ENCODE measurements around the gene GALNT16. TPM values are rescaled to one million over a fixed set of nuclear protein-coding genes. Genes with fewer than 3 reads are reported as not detected.
"Not testable (repeated sequence)": the region's sequence is repeated elsewhere in the genome, so short reads cannot be mapped to it uniquely, and the experiment has no call there.

The GALNT16 gene
- under 1 TPM; 0.08 to 0.19 TPM for total RNA-seq

- ChIA-PET POLR2A (no interaction called here), CTCF (interaction anchor here (1.1 kb wide), 1 partner anchor 18 kb away, joined by 4 read pairs; no protein-coding TSS in a partner anchor)
Measured at GRCh38 chr14:69259527-69260189, at the start of gene GALNT16. Gene GALNT16 (plus strand): TSS chr14:69260158. CDS start chr14:69260291, 133 bp downstream.

- ChIA-PET POLR2A (no interaction called here), CTCF (no interaction called here)
Measured at GRCh38 chr14:69214393-69214792, 45.6 kb upstream of the GALNT16 start.

- CTCF ChIA-PET = not testable (repeated sequence)
Measured at GRCh38 chr14:69217663-69218062, 42.3 kb upstream of the GALNT16 start.

GRCh38 chr14:69224946-69225345, 35.0 kb upstream of the GALNT16 start:
- ChIA-PET CTCF (no interaction called here), POLR2A (no interaction called here)

More at GRCh38 chr14:69217663-69218062, 42.3 kb upstream of the GALNT16 start:
- POLR2A ChIA-PET = not testable (repeated sequence)

- CTCF ChIA-PET = no interaction called here
- POLR2A ChIA-PET = no interaction called here
Measured at GRCh38 chr14:69226178-69226577, 33.8 kb upstream of the GALNT16 start.

DNA sequence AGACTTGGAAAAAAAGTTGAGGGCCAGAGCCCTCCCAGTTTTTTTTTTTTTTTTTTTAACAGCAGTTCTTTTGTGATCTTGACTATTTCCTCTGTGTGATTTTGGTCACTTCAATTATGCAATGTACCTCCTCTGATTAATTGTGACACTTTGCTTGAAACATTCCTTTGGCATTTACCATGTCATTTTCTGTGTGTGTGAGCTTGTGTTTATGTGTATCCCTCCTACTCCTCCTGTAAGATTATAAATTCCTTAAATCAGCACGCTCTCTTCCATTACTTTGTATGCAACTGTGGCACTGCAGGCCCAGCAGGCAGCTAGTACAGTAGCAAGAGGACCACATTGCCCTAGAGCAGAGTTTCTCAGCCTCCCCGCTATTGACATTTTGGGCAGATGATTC, 33.2 kb upstream of the GALNT16 start:
- ChIA-PET POLR2A (no interaction called here), CTCF (no interaction called here)

DNA sequence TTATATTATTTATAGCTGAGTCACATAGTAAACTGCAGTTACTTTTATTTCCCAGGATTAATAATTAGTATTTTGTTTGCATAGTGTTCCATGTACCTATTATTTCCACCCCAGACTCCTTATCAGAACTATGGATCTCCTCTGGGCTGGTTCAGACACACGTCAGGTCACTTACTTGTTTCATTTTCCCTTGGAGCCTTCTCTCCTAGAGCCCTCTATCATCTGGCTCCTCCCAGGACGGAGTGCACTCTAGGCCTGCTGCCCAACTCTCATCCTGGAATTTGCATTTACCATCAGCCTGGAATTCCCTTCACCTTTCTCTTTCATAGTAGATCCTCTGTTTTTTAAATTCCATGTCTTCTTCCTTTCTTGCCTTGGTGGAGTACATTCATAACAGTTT, 28.5 kb upstream of the GALNT16 start:
- CTCF ChIA-PET = no interaction called here
- POLR2A ChIA-PET = no interaction called here

GRCh38 chr14:69232388-69232787, 27.6 kb upstream of the GALNT16 start:
- CTCF ChIA-PET = no interaction called here

DNA sequence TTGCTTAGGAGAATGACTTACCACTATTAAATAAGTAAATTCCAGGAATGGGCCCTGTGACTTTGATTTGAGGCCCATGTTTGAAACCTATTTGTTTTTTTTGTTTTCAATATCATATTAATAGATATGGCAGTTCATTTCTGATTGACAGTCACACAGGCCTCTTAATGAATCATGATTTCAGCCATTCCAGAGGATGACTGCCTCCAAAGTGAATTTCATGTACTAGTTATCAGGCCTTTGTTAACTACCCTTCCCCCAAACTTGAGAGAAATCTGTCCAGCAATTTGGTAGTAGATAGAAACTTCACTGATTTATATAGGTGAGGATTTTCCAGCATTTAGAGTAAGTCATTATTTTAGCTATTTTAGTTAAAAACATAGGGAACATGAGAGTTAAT, 25.9 kb upstream of the GALNT16 start:
- ChIA-PET CTCF (no interaction called here), POLR2A (no interaction called here)

More at GRCh38 chr14:69232388-69232787, 27.6 kb upstream of the GALNT16 start:
- POLR2A ChIA-PET = no interaction called here

DNA sequence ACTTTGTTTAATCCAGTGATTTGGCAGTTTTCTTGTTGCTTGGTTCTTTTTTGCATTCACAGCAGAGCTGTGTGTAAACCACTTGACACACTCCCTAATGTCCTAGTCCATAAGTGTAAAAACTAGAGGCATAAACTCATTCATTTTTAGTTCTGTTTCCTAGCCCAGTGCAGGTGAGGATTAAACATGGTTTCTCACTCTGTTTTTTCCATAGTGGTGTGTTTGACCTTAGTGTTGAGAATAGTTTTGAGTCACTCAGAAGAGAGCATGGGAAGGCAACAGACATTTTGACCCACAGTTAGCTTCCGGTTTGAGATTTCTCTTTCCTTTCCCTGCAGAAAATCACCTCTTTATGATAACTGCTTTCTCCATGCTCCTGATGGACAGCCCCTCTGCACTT, 24.2 kb upstream of the GALNT16 start:
- ChIA-PET CTCF (interaction anchor here (0.6 kb wide), 1 partner anchor 374 kb away, joined by 4 read pairs; no protein-coding TSS in a partner anchor), POLR2A (no interaction called here)

DNA sequence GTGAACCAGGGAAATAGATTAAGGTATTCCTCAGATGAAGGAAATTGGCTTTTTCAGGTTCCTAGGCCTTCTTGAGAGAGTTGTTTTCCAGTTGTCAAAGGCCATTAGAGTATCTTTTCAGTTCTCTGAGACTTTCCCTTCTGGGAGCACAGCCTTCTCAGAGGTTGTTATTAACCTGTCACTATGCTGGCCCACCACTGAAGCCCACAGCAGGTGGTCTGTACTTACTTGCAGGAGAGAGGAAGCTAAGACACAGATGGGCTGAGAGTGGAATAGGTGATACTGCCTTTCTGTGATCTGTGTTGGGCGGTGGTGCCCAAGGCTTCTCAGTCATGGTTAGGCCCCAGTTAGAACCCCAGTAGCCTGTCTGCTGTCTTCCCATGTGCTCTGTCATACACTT, 22.8 kb upstream of the GALNT16 start:
- CTCF ChIA-PET = interaction anchor here (1.2 kb wide), 1 partner anchor 24 kb away, joined by 3 read pairs; no protein-coding TSS in a partner anchor
- POLR2A ChIA-PET = no interaction called here

DNA sequence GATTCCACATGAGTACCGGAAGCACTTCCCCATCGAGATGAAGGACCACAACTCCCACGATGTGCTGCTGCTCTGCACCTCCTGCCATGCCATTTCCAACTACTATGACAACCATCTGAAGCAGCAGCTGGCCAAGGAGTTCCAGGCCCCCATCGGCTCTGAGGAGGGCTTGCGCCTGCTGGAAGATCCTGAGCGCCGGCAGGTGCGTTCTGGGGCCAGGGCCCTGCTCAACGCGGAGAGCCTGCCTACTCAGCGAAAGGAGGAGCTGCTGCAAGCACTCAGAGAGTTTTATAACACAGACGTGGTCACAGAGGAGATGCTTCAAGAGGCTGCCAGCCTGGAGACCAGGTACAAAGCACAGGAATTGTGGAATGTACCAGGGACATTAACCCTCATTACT, 22.4 kb upstream of the GALNT16 start:
- POLR2A ChIA-PET = no interaction called here
- CTCF ChIA-PET = interaction anchor here (1.2 kb wide), 1 partner anchor 24 kb away, joined by 3 read pairs; no protein-coding TSS in a partner anchor

DNA sequence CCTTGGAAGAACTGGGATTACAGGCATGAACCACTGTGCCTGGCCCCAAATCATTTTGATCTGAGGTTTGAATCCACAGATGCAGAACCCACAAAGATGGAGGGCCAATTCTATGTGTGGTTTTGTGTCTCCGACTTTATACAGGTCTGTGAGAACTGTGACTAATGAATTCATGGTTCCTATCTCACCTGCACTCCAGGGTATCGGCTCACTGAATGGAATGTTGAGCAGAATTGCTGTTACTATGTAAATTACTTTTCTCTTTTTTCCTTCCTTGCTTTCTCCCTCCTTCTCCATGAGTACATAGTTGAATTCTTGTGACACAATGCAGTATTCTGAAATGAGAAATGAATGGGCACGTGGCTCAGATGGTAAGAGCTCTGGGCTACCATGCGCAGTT, 21.1 kb upstream of the GALNT16 start:
- CTCF ChIA-PET = no interaction called here
- POLR2A ChIA-PET = no interaction called here

DNA sequence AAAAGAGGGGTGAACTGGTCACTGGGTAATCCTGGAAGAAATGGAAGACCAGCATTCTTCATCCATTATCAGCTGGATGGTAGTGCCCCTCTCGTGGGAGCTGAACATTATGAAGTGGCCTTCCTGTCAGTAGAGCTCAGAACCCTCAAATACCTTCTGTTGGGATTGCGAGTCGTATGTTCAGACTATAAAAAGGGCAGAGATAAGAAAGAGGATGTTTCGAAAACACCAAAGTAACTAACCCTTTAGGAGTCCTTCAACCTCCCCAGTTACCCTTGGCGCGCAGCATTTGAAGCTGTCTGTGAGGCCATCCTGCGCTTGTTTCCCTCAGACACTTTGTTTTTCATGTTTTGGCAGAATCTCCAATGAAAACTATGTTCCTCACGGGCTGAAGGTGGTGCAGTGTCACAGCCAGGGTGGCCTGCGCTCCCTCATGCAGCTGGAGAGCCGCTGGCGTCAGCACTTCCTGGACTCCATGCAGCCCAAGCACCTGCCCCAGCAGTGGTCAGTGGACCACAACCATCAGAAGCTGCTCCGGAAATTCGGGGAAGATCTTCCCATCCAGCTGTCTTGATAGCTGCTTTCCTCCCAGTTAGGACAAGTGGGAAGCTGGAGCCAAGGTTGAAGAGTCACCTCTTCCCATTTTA, 19.3 kb upstream of the GALNT16 start:
- POLR2A ChIA-PET = no interaction called here
- CTCF ChIA-PET = interaction anchor here (0.8 to 1.6 kb wide), 2 partner anchors 111 to 222 kb away, joined by 3 to 8 read pairs; no protein-coding TSS in a partner anchor

DNA sequence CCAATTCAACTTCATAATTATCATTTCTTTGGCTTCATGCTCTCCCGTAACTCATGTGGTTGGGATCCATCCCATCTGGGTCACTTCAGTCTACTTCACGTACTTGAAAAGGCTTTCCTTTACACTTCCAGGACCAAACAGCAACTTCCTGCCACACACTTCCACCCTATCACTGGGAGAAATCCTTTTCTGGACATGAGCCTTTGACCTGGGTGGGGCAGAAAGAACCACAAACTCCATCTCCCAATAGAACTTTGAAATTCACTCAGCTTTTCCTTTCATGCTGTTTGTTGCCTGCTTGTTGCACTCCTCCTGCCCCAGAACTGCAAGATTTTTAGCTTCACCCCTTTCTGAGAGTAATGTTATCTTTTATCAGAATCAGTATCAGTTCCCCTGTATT, 18.4 kb upstream of the GALNT16 start:
- CTCF ChIA-PET = interaction anchor here (0.9 to 1.6 kb wide), 5 partner anchors 18 to 334 kb away, joined by 3 to 5 read pairs (median 3); partner anchors contain the start of gene GALNT16
- POLR2A ChIA-PET = no interaction called here

- CTCF ChIA-PET = interaction anchor here (0.6 to 1.6 kb wide), 11 partner anchors 14 to 333 kb away, joined by 3 to 5 read pairs (median 3); partner anchors contain the start of gene GALNT16
- POLR2A ChIA-PET = no interaction called here
Measured at GRCh38 chr14:69242311-69243224, 17.4 kb upstream of the GALNT16 start.

GRCh38 chr14:69244946-69245345, 15.0 kb upstream of the GALNT16 start:
- CTCF ChIA-PET = no interaction called here
- POLR2A ChIA-PET = no interaction called here

DNA sequence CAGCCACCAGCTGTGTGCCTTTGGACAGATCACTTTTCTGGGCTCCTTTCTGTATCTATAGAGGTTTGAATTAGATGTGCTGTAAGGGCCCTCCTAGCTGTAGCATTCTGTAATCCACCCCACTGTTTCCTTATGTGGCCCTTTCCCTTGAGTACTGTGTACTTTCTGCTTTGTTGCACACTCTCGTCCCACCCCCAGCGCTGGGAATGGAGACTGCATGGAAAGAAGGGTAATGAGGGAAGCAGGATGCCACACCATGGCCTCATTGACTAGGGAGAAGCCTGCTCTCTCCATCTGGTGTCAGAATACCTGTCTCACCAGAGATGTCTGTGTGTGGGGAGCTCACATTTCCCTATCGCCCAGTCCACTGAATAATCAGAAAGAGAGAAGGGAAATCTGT, 13.6 kb upstream of the GALNT16 start:
- ChIA-PET CTCF (interaction anchor here (1.3 to 2.2 kb wide), 2 partner anchors 16 to 328 kb away, joined by 3 to 4 read pairs; partner anchors contain the start of gene CCDC177), POLR2A (no interaction called here)

GRCh38 chr14:69247676-69248440, 12.1 kb upstream of the GALNT16 start:
- ChIA-PET POLR2A (no interaction called here), CTCF (interaction anchor here (2.2 kb wide), 1 partner anchor 15 kb away, joined by 4 read pairs; no protein-coding TSS in a partner anchor)
